ENCODE measurements around the gene TNNI3K.
"Not testable (repeated sequence)": the region's sequence is repeated elsewhere in the genome, so short reads cannot be mapped to it uniquely, and the experiment has no call there.

Gene TNNI3K

GRCh38 chr1:74237787-74238186 lies 2.6 kb downstream of the TNNI3K start:
- DNase-seq (ENCODE audit: low spot score) = no peak
- no peak for TF ChIP-seq CTCF (IDR thresholded peaks at IDR 0.05; ENCODE audit: extremely low read depth, insufficient read depth, missing control alignments)
- in situ Hi-C loops (cut with MboI; ENCODE audit: low pct_unique_long_range_greater_than_20kb, low sequenced_read_pairs, unreplicated experiment) = no loop called here

- DNase-seq (ENCODE audit: low spot score) = no peak
Observed at GRCh38 chr1:74245168-74245772, 10.1 kb downstream of the TNNI3K start.

GRCh38 chr1:74246315-74246714 lies 11.1 kb downstream of the TNNI3K start:
- in situ Hi-C loops (cut with MboI; ENCODE audit: low pct_unique_long_range_greater_than_20kb, low sequenced_read_pairs, unreplicated experiment) = no loop called here
- TF ChIP-seq CTCF (IDR thresholded peaks at IDR 0.05; ENCODE audit: extremely low read depth, insufficient read depth, missing control alignments) = no peak
- DNase-seq (ENCODE audit: low spot score) = no peak

More at GRCh38 chr1:74245168-74245772, 10.1 kb downstream of the TNNI3K start:
- TF ChIP-seq CTCF (IDR thresholded peaks at IDR 0.05; ENCODE audit: extremely low read depth, insufficient read depth, missing control alignments) = no peak
- in situ Hi-C loops (cut with MboI; ENCODE audit: low pct_unique_long_range_greater_than_20kb, low sequenced_read_pairs, unreplicated experiment) = no loop called here

GRCh38 chr1:74247881-74248528 lies 12.8 kb downstream of the TNNI3K start:
- in situ Hi-C loops (cut with MboI; ENCODE audit: low pct_unique_long_range_greater_than_20kb, low sequenced_read_pairs, unreplicated experiment) = no loop called here
- DNase-seq (ENCODE audit: low spot score) = no peak
- TF ChIP-seq CTCF (IDR thresholded peaks at IDR 0.05; ENCODE audit: extremely low read depth, insufficient read depth, missing control alignments) = no peak

GRCh38 chr1:74253243-74253824 lies 18.1 kb downstream of the TNNI3K start:
- DNase-seq (ENCODE audit: low spot score); in situ Hi-C loops (cut with MboI; ENCODE audit: low pct_unique_long_range_greater_than_20kb, low sequenced_read_pairs, unreplicated experiment): not testable (repeated sequence)

- DNase-seq (ENCODE audit: low spot score) = no peak
- in situ Hi-C loops (cut with MboI; ENCODE audit: low pct_unique_long_range_greater_than_20kb, low sequenced_read_pairs, unreplicated experiment) = no loop called here
Observed at GRCh38 chr1:74266001-74266400, 30.8 kb downstream of the TNNI3K start.

More at GRCh38 chr1:74266001-74266400, 30.8 kb downstream of the TNNI3K start:
- TF ChIP-seq CTCF (IDR thresholded peaks at IDR 0.05; ENCODE audit: extremely low read depth, insufficient read depth, missing control alignments) = no peak
